ENCODE data around the gene CRELD2. TPM values are rescaled to one million over a fixed set of nuclear protein-coding genes. Genes with fewer than 3 reads are reported as not detected.
A peak's percentile ranks its signal among the peaks of the same experiment; 100 is the strongest.

The CRELD2 gene
- total and polyA plus RNA-seq, 2 of the 13 experiments (the other 11 are each of a cell fraction or from before 2014, with no cell fraction given): 17.2 to 44.7 TPM

DNA sequence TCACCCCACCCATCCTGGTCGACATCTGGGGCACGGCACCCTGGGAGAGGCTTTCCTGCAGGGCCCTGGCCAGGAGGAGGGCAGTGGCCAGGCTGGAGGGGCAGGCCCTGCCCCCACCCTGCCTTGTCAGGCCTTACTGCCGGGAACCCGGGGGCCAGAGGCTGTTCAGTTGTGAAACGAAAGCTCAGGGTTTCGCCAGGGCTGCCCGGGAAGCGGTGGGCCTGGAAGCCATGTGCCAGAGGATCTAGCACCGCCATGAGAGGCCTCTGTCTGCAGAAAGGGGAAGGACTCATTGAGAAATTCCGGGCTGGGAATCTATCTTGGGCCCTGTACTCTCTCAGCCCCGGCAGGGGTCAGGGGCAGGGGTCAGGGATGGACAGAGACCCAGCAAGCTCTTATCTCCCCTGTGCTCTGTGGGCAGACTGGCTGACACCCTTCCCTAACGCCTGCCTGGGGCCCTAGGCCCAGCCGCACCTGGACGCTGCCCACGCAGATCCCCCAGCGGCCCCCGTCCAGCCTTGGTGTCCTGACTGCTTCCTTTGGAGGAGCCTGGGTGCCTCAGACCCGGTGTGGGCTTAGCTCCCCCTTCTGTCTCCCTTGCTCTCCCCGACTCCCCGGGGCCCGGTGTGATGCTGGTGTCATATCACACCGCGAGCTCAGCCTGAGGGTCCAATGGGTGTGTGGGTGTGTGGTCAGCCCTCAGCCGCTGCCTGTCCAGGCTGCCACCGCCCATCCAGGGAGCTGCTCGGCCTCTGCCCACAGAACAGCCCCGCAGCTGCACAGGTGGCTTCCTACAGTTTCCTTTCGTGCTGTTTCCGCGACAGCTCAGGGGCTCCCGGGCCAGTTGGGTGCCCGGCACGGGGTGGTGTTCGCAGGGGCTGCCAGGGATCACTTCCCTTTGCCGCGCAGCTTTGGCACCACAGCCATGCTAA, 48.6 kb downstream of the CRELD2 start:
- FAIRE-seq: peak; percentile 52
- Histone ChIP-seq H3K79me2 (ENCODE audit: insufficient read depth, low read length) (peaks cover 19% of the 10 kb centered on the region), H3K4me2 (ENCODE audit: low read depth, low read length) (peak overlapping the region; percentile 94), H2AFZ (ENCODE audit: low read length) (no peak overlapping the region), H3K4me3 (replicated peaks in 1 of 3; ENCODE audit: insufficient read depth in 1 of 3, low read depth in 2 of 3, low read length in 3 of 3) (peak overlapping the region; percentile 26 to 99 (median 39)), H4K20me1 (ENCODE audit: insufficient read depth, low read length) (peaks cover 29% of the 10 kb centered on the region), H3K27ac (ENCODE audit: extremely low read length, insufficient read depth, low read length) (peak overlapping the region; percentile 84), H3K4me1 (ENCODE audit: insufficient read depth, low read length) (peaks cover 95% of the 10 kb centered on the region), H3K27me3 (ENCODE audit: control insufficient read depth in 1 of 2, insufficient read depth in 2 of 2, low read length in 2 of 2) (no peaks in the 10 kb centered on the region; a peak in 1 of 5 replicates), H3K9me3 (ENCODE audit: low read length) (no peaks in the 10 kb centered on the region), H3K36me3 (replicated peaks in 1 of 2; ENCODE audit: control insufficient read depth in 1 of 2, insufficient read depth in 2 of 2, low read length in 2 of 2) (peaks cover 9 to 18% of the 10 kb centered on the region in 2 experiments), H3K9ac (ENCODE audit: insufficient read depth, low read depth, low read length) (peak overlapping the region; percentile 67)
- ChIA-PET CTCF (ENCODE audit: low intra/inter-chr PET ratio, low total read pairs) (no interaction called here), POLR2A (interaction anchor here (1.0 to 16.4 kb wide), 14 partner anchors 10 to 541 kb away, joined by 3 to 722 read pairs (median 4); partner anchors contain the start of genes ALG12, CRELD2, LMF2 and NCAPH2)
- in situ Hi-C loops (cut with HindIII; ENCODE audit: extremely low pct_ligation_motif_present, low pct_unique_long_range_greater_than_20kb): loop anchor here (5.0 kb wide), 1 partner anchor 35 kb away; no protein-coding TSS in a partner anchor
- 0% methylated on average over 10 of the region's 36 CpGs for WGBS (ENCODE audit: low lambda C conversion rate)
- ATAC-seq: peak; percentile 36
- peak; percentile 80 for DNase-seq (ENCODE audit: low spot score)
- intact Hi-C loops (cut with micrococcal nuclease; ENCODE audit: unreplicated experiment): loop anchor here (5.0 kb wide), 1 partner anchor 35 kb away; no protein-coding TSS in a partner anchor
- BruUV-seq (replicated peaks): TSS peak; percentile 71
- TF ChIP-seq ARHGAP35 (CRISPR knock-in tag; IDR thresholded peaks at IDR 0.05; ENCODE audit: borderline replicate concordance) (no peak), KDM2A (CRISPR knock-in tag; IDR thresholded peaks at IDR 0.05; ENCODE audit: borderline replicate concordance, low read depth) (no peak), ZNF30 (CRISPR knock-in tag; IDR thresholded peaks at IDR 0.05) (no peak), ZNF44 (CRISPR knock-in tag; IDR thresholded peaks at IDR 0.05) (no peak), ZNF652 (CRISPR knock-in tag; IDR thresholded peaks at IDR 0.05; ENCODE audit: borderline replicate concordance, low read depth) (no peak), ELF3 (CRISPR knock-in tag; IDR thresholded peaks at IDR 0.05) (no peak), FOXP4 (CRISPR knock-in tag; IDR thresholded peaks at IDR 0.05) (peak; percentile 50), STAT5B (CRISPR knock-in tag; IDR thresholded peaks at IDR 0.05) (no peak), ZNF121 (CRISPR knock-in tag; IDR thresholded peaks at IDR 0.05) (no peak), RFX1 (IDR thresholded peaks at IDR 0.05) (no peak), HNRNPH1 (optimal IDR thresholded peaks at IDR 0.05; ENCODE audit: low read depth, low read length) (no peak)
- TF ChIP-seq, protein P1, sequence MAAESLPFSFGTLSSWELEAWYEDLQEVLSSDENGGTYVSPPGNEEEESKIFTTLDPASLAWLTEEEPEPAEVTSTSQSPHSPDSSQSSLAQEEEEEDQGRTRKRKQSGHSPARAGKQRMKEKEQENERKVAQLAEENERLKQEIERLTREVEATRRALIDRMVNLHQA (CRISPR knock-in tag; IDR thresholded peaks at IDR 0.05): no peak
- TF ChIP-seq, protein P2, sequence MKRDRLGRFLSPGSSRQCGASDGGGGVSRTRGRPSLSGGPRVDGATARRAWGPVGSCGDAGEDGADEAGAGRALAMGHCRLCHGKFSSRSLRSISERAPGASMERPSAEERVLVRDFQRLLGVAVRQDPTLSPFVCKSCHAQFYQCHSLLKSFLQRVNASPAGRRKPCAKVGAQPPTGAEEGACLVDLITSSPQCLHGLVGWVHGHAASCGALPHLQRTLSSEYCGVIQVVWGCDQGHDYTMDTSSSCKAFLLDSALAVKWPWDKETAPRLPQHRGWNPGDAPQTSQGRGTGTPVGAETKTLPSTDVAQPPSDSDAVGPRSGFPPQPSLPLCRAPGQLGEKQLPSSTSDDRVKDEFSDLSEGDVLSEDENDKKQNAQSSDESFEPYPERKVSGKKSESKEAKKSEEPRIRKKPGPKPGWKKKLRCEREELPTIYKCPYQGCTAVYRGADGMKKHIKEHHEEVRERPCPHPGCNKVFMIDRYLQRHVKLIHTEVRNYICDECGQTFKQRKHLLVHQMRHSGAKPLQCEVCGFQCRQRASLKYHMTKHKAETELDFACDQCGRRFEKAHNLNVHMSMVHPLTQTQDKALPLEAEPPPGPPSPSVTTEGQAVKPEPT (CRISPR knock-in tag; IDR thresholded peaks at IDR 0.05; ENCODE audit: low read depth): no peak
- TF ChIP-seq, protein P3, sequence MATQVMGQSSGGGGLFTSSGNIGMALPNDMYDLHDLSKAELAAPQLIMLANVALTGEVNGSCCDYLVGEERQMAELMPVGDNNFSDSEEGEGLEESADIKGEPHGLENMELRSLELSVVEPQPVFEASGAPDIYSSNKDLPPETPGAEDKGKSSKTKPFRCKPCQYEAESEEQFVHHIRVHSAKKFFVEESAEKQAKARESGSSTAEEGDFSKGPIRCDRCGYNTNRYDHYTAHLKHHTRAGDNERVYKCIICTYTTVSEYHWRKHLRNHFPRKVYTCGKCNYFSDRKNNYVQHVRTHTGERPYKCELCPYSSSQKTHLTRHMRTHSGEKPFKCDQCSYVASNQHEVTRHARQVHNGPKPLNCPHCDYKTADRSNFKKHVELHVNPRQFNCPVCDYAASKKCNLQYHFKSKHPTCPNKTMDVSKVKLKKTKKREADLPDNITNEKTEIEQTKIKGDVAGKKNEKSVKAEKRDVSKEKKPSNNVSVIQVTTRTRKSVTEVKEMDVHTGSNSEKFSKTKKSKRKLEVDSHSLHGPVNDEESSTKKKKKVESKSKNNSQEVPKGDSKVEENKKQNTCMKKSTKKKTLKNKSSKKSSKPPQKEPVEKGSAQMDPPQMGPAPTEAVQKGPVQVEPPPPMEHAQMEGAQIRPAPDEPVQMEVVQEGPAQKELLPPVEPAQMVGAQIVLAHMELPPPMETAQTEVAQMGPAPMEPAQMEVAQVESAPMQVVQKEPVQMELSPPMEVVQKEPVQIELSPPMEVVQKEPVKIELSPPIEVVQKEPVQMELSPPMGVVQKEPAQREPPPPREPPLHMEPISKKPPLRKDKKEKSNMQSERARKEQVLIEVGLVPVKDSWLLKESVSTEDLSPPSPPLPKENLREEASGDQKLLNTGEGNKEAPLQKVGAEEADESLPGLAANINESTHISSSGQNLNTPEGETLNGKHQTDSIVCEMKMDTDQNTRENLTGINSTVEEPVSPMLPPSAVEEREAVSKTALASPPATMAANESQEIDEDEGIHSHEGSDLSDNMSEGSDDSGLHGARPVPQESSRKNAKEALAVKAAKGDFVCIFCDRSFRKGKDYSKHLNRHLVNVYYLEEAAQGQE (IDR thresholded peaks at IDR 0.05; ENCODE audit: borderline replicate concordance in 1 of 2, low read depth in 1 of 2, low read length in 2 of 2): no peak

All from HepG2 (cell line).